Common myeloid progenitor, CD34-positive (primary cell): ENCODE data around the gene FBN1. TPM values are rescaled to one million over a fixed set of nuclear protein-coding genes. Genes with fewer than 3 reads are reported as not detected.

ENCODE experiments used
- CTCF ChIA-PET: fragments of 350-600 bp; sonication (Branson Sonifier 250); formaldehyde crosslinking; loops from one replicate; lab custom pipeline; 2021; ENCODE audit warnings: antibody characterized with exemption; lab: Charles Lee
- POLR2A ChIA-PET: fragments of 350-600 bp; sonication (Branson Sonifier 250); formaldehyde crosslinking; loops from one replicate; lab custom pipeline; 2021; ENCODE audit warnings: antibody characterized with exemption; lab: Charles Lee
- DNase-seq, 3 donors: peaks; one replicate each; pipeline versions ENCODE4 v3.0.0 to v3.0.0-alpha.2; 2013
- H3K27ac ChIP-seq, 2 experiments: 1 replicate in 1 of 2; 2 replicates in 1 of 2; pipeline ENCODE4 v1.7.0; 2013; ENCODE audit warnings: inconsistent platforms in 2 of 2, low read length in 2 of 2, mild to moderate bottlenecking in 2 of 2, low read depth in 1 of 2, moderate library complexity in 1 of 2; ENCODE audit not compliant: severe bottlenecking in 2 of 2, insufficient read depth in 1 of 2, poor library complexity in 1 of 2
- H3K27me3 ChIP-seq, 5 experiments: replicated peaks in 2 of 5; 1 replicate in 3 of 5; 2 replicates in 2 of 5; pipeline versions ENCODE4 v1.6.1 to v1.7.0; 2013; ENCODE audit warnings: low read length in 4 of 5, mild to moderate bottlenecking in 2 of 5, moderate library complexity in 2 of 5, inconsistent platforms in 1 of 5; ENCODE audit not compliant: insufficient read depth in 5 of 5, control insufficient read depth in 4 of 5
- H3K36me3 ChIP-seq, 4 experiments: 1 replicate in 2 of 4; 2 replicates in 2 of 4; pipeline versions ENCODE4 v1.6.1 to v1.7.0; 2013; ENCODE audit warnings: low read length in 3 of 4, control low read depth in 1 of 4, mild to moderate bottlenecking in 1 of 4; ENCODE audit not compliant: control insufficient read depth in 4 of 4, insufficient read depth in 4 of 4
- H3K4me1 ChIP-seq, 4 experiments: 1 replicate in 3 of 4; 2 replicates in 1 of 4; pipeline versions ENCODE4 v1.6.1 to v1.7.1; 2013; ENCODE audit warnings: low read length in 3 of 4, mild to moderate bottlenecking in 3 of 4, control low read depth in 1 of 4, inconsistent platforms in 1 of 4, moderate library complexity in 1 of 4; ENCODE audit not compliant: control insufficient read depth in 4 of 4, insufficient read depth in 4 of 4; ENCODE audit errors: control extremely low read depth in 1 of 4
- H3K4me3 ChIP-seq, 7 experiments: 1 replicate in 4 of 7; 2 replicates in 3 of 7; pipeline versions ENCODE4 v1.5.1 to v1.7.0; 2013; ENCODE audit warnings: mild to moderate bottlenecking in 7 of 7, low read length in 6 of 7, moderate library complexity in 6 of 7, inconsistent platforms in 2 of 7, low read depth in 2 of 7, control low read depth in 1 of 7; ENCODE audit not compliant: insufficient read depth in 4 of 7, control insufficient read depth in 1 of 7; ENCODE audit errors: extremely low read depth in 1 of 7
- H3K9me3 ChIP-seq, 5 experiments: 1 replicate in 4 of 5; 2 replicates in 1 of 5; pipeline versions ENCODE4 v1.6.1 to v1.7.1; 2013; ENCODE audit warnings: low read length in 4 of 5, mild to moderate bottlenecking in 2 of 5, inconsistent platforms in 1 of 5, low read depth in 1 of 5, moderate library complexity in 1 of 5; ENCODE audit not compliant: control insufficient read depth in 4 of 5, insufficient read depth in 2 of 5; ENCODE audit errors: control extremely low read depth in 1 of 5
- WGBS: methylation state at CpG from one replicate; pipeline ENCODE4 v1.1.5; 2013; ENCODE audit not compliant: insufficient coverage; 5-methylcytosine and 5-hydroxymethylcytosine counted together
- polyA plus RNA-seq: library from polyadenylated mRNA; unstranded; fragments of 120-200 nt; gene quantifications from one replicate; pipeline ENCODE4 v1.2.1, GENCODE V29; 2013

FBN1 gene
- polyA plus RNA-seq, result 20.6 TPM

GRCh38 chr15:48645558-48646330 lies at the start of gene FBN1:
TSS of gene FBN1 (minus strand) at chr15:48645709. CDS start at chr15:48644769, 940 bp downstream.
- POLR2A ChIA-PET, result no interaction called here
- CTCF ChIA-PET, result interaction anchor here (1.0 kb wide), 1 partner anchor 138 kb away, joined by 3 read pairs; no protein-coding TSS in a partner anchor
- H3K36me3 ChIP-seq, result no peaks in the 10 kb centered on the region
- peak within 1 kb of the TSS; percentile 46 to 73 for H3K27ac ChIP-seq
- peak; percentile 89 to 95 (median 95) for DNase-seq
- H3K27me3 ChIP-seq, result peaks cover 0 to 3% (median 0%) of the 10 kb centered on the region in 5 experiments
- H3K9me3 ChIP-seq, result no peaks in the 10 kb centered on the region
- peak within 1 kb of the TSS; percentile 69 to 92 (median 81) for H3K4me3 ChIP-seq
- H3K4me1 ChIP-seq, result peaks cover 5 to 23% (median 19%) of the 10 kb centered on the region in 4 experiments
- under 1% methylated on average over 47 of the region's 66 CpGs for WGBS

DNA sequence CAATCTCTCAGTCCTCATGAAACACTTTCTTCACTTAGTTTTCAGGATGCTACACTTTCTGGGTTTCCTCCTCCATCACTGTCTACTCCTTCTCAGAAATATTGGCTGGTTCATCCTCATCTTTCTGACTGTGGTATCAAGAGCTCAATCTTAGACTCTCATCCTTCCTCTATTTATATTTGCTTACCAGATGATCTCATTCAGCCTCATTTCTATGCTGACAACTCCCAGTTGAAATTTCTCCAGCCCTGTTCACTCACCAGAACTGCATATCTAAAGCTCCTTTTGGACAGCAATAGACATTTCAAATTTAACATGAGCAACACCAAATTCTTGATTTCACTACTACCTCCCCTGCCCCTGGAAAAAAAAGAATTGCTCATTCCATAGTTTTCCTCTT lies 48.0 kb upstream of the FBN1 start:
- Histone ChIP-seq H3K27ac (no peak overlapping the region), H3K4me1 (peaks cover 0 to 4% (median 0%) of the 10 kb centered on the region in 4 experiments), H3K27me3 (no peaks in the 10 kb centered on the region), H3K4me3 (no peak overlapping the region), H3K9me3 (peaks cover 0 to 3% (median 0%) of the 10 kb centered on the region in 5 experiments), H3K36me3 (no peaks in the 10 kb centered on the region)
- no peak for DNase-seq
- CTCF ChIA-PET, result no interaction called here
- POLR2A ChIA-PET, result no interaction called here

DNA sequence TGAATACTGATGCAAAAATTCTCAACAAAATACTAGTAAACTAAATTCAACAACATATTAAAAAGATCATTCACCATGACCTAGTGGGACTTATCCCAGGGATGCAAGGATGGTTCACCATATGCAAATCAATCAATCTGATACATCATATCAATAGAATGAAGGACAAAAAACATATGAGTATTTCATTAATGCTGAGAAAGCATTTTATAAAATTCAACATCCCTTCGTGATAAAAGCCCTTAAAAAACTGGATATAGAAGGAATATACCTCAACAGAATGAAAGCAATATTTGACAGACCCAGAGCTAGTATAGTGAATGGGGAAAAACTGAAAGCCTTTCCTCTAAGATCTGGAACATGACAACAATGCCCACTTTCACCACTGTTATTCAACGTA lies 43.0 kb upstream of the FBN1 start:
- Histone ChIP-seq H3K27me3 (no peaks in the 10 kb centered on the region), H3K36me3 (no peaks in the 10 kb centered on the region), H3K4me3 (no peak overlapping the region), H3K27ac (no peak overlapping the region), H3K9me3 (peaks cover 0 to 11% (median 3%) of the 10 kb centered on the region in 5 experiments), H3K4me1 (no peaks in the 10 kb centered on the region)
- POLR2A ChIA-PET, result interaction anchor here (0.6 kb wide), 2 partner anchors 34 to 83 kb away, joined by 3 read pairs; no protein-coding TSS in a partner anchor
- 100% methylated on average over 1 of the region's 2 CpGs for WGBS
- no peak for DNase-seq
- CTCF ChIA-PET, result no interaction called here

- WGBS, result 100% methylated on average over 4 of the region's 4 CpGs
- no peaks in the 10 kb centered on the region for H3K4me1 ChIP-seq
- no peak for DNase-seq
- H3K27ac ChIP-seq, result no peak overlapping the region
- no peak overlapping the region for H3K4me3 ChIP-seq
- H3K9me3 ChIP-seq, result peaks cover 0 to 11% (median 3%) of the 10 kb centered on the region in 5 experiments
- H3K36me3 ChIP-seq, result no peaks in the 10 kb centered on the region
- ChIA-PET CTCF (no interaction called here), POLR2A (no interaction called here)
- H3K27me3 ChIP-seq, result no peaks in the 10 kb centered on the region
These were observed 38.7 kb upstream of the FBN1 start for GRCh38 chr15:48683991-48684765.

DNA sequence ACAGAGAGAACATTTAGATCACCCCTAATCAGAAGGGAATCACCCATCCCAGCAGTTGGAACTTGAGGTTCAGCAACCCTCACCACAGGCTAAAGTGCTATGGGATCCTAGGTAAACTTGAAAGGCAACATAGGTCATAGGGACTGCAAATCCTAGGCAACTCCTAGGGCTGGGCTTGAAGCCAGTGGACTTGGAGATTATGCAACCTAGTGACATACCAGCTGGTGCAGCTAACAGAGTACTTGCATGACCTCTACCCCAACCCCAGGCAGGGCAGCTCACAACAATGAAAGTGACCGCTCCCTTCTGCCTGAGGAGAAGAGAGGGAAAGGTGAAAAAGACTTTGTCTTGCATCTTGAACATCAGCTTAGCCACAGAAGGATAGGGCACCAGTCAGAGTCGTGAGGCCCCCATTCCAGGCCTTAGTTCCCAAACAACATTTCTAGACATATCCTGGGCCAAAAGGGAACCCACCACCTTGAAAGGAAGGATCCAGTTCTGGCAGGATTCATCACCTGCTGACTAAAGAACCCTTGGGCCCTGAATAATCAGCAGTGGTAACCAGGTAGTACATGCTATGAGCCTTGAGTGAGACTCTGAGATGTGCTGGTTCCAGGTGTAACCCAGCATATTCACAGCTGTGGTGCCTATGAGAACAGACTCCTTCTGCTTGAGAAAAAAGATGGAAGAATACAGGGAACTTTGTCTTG lies 37.6 kb upstream of the FBN1 start:
- ChIA-PET CTCF (no interaction called here), POLR2A (no interaction called here)
- no peak overlapping the region for H3K27ac ChIP-seq
- no peaks in the 10 kb centered on the region for H3K36me3 ChIP-seq
- peaks cover 0 to 7% (median 1%) of the 10 kb centered on the region in 5 experiments for H3K9me3 ChIP-seq
- WGBS, result 86% methylated on average over 2 of the region's 2 CpGs
- no peaks in the 10 kb centered on the region for H3K4me1 ChIP-seq
- DNase-seq, result no peak
- no peak overlapping the region for H3K4me3 ChIP-seq
- no peaks in the 10 kb centered on the region for H3K27me3 ChIP-seq

- ChIA-PET CTCF (no interaction called here), POLR2A (no interaction called here)
- no peaks in the 10 kb centered on the region for H3K36me3 ChIP-seq
- 100% methylated on average over 1 of the region's 3 CpGs for WGBS
- peaks cover 0 to 6% (median 0%) of the 10 kb centered on the region in 5 experiments for H3K9me3 ChIP-seq
- no peaks in the 10 kb centered on the region for H3K27me3 ChIP-seq
- no peak overlapping the region for H3K4me3 ChIP-seq
- no peaks in the 10 kb centered on the region for H3K4me1 ChIP-seq
- DNase-seq, result no peak
- no peak overlapping the region for H3K27ac ChIP-seq
These were observed 35.8 kb upstream of the FBN1 start for GRCh38 chr15:48681353-48681752.
